ENCODE data around the gene EIF4G1.

DNA sequence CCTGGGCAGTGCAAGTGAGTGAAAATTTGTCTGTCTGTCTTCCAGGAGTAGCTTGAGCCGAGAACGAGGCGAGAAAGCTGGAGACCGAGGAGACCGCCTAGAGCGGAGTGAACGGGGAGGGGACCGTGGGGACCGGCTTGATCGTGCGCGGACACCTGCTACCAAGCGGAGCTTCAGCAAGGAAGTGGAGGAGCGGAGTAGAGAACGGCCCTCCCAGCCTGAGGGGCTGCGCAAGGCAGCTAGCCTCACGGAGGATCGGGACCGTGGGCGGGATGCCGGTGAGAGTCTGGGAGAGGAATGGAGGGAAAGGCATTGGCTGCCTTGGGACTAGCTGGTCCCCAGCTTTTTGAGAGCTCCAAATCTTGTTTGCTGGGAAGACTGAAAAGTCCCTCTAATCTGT lies 12.8 kb downstream of the EIF4G1 start:
- TF ChIP-seq, protein P1, sequence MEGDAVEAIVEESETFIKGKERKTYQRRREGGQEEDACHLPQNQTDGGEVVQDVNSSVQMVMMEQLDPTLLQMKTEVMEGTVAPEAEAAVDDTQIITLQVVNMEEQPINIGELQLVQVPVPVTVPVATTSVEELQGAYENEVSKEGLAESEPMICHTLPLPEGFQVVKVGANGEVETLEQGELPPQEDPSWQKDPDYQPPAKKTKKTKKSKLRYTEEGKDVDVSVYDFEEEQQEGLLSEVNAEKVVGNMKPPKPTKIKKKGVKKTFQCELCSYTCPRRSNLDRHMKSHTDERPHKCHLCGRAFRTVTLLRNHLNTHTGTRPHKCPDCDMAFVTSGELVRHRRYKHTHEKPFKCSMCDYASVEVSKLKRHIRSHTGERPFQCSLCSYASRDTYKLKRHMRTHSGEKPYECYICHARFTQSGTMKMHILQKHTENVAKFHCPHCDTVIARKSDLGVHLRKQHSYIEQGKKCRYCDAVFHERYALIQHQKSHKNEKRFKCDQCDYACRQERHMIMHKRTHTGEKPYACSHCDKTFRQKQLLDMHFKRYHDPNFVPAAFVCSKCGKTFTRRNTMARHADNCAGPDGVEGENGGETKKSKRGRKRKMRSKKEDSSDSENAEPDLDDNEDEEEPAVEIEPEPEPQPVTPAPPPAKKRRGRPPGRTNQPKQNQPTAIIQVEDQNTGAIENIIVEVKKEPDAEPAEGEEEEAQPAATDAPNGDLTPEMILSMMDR (IDR thresholded peaks at IDR 0.05; ENCODE audit: insufficient read depth, low read depth, low read length): no peak
- no peak for TF ChIP-seq EZH2 (IDR thresholded peaks at IDR 0.05; ENCODE audit: insufficient read depth, low read length)

Measured in astrocyte (in vitro differentiated cells and primary cell).